Measurements from ENCODE around the gene NAALADL2. TPM values are rescaled to one million over a fixed set of nuclear protein-coding genes. Genes with fewer than 3 reads are reported as not detected.

The NAALADL2 gene
- total and polyA plus RNA-seq, 2 donors (not counting 1 experiment from before 2014, with no cell fraction given), result not detected

- ATAC-seq (ENCODE audit: low read depth), result no peak
- H3K4me3 Mint-ChIP-seq, result no peak overlapping the region
- TF ChIP-seq EZH2 (IDR thresholded peaks at IDR 0.05; ENCODE audit: borderline replicate concordance, insufficient read depth, low read depth, low read length, poor library complexity, severe bottlenecking), result no peak
- no peak for TF ChIP-seq CTCF (IDR thresholded peaks at IDR 0.05)
- H3K27me3 Mint-ChIP-seq, result no peaks in the 10 kb centered on the region
- H2AFZ ChIP-seq (ENCODE audit: insufficient read depth, low read depth, low read length, poor library complexity, severe bottlenecking), result no peak overlapping the region
- H3K4me1 Mint-ChIP-seq, result no peaks in the 10 kb centered on the region
- no peaks in the 10 kb centered on the region for H4K20me1 ChIP-seq (ENCODE audit: control insufficient read depth, insufficient read depth, low read length, poor library complexity, severe bottlenecking)
- no peak overlapping the region for H3K9ac ChIP-seq (ENCODE audit: low read length)
- POLR2A ChIA-PET, result no interaction called here
- no peak overlapping the region for H3K4me2 ChIP-seq (replicated peaks; ENCODE audit: low read depth, low read length, poor library complexity, severe bottlenecking)
- no peaks in the 10 kb centered on the region for H3K27me3 ChIP-seq (replicated peaks in 1 of 4; ENCODE audit: control extremely low read depth in 1 of 4, control insufficient read depth in 3 of 4, insufficient read depth in 4 of 4, low read length in 3 of 4)
- H3K79me2 ChIP-seq (ENCODE audit: control insufficient read depth, insufficient read depth, low read length), result no peaks in the 10 kb centered on the region
- H3K4me3 ChIP-seq (ENCODE audit: control extremely low read depth in 1 of 5, extremely low read depth in 1 of 5, insufficient read depth in 1 of 5, low read depth in 2 of 5, low read length in 4 of 5), result no peak overlapping the region
- H3K27ac Mint-ChIP-seq, result no peak overlapping the region
- DNase-seq, result no peak
- H3K9me3 Mint-ChIP-seq (ENCODE audit: insufficient read depth), result no peaks in the 10 kb centered on the region
- no peaks in the 10 kb centered on the region for H3K4me1 ChIP-seq (ENCODE audit: control insufficient read depth in 2 of 2, insufficient read depth in 2 of 2, low read length in 2 of 2)
- H3K36me3 ChIP-seq (replicated peaks in 1 of 2; ENCODE audit: control extremely low read depth in 1 of 2, control insufficient read depth in 1 of 2, extremely low read depth in 1 of 2, insufficient read depth in 2 of 2, low read length in 1 of 2), result no peaks in the 10 kb centered on the region
- CTCF ChIA-PET, result no interaction called here
- no peak overlapping the region for H3K27ac ChIP-seq (ENCODE audit: low read length in 2 of 2)
- intact Hi-C loops (cut with micrococcal nuclease), result no loop called here
- no peaks in the 10 kb centered on the region for H3K9me3 ChIP-seq (ENCODE audit: control extremely low read depth in 1 of 3, control insufficient read depth in 2 of 3, insufficient read depth in 1 of 3, low read length in 2 of 3)
- no CpG with 5 or more reads among the region's 2 CpGs for WGBS (ENCODE audit: insufficient coverage)
Observed at GRCh38 chr3:175153595-175153994, 294.5 kb downstream of the NAALADL2 start.

GRCh38 chr3:175155172-175155571, 296.0 kb downstream of the NAALADL2 start:
- no peaks in the 10 kb centered on the region for H4K20me1 ChIP-seq (ENCODE audit: control insufficient read depth, insufficient read depth, low read length, poor library complexity, severe bottlenecking)
- ATAC-seq (ENCODE audit: low read depth) (no peak), DNase-seq (no peak)
- intact Hi-C loops (cut with micrococcal nuclease), result no loop called here
- no peaks in the 10 kb centered on the region for H3K27me3 ChIP-seq (replicated peaks in 1 of 4; ENCODE audit: control extremely low read depth in 1 of 4, control insufficient read depth in 3 of 4, insufficient read depth in 4 of 4, low read length in 3 of 4)
- no peaks in the 10 kb centered on the region for H3K4me1 Mint-ChIP-seq
- H3K9me3 ChIP-seq (ENCODE audit: control extremely low read depth in 1 of 3, control insufficient read depth in 2 of 3, insufficient read depth in 1 of 3, low read length in 2 of 3), result no peaks in the 10 kb centered on the region
- no peaks in the 10 kb centered on the region for H3K36me3 ChIP-seq (replicated peaks in 1 of 2; ENCODE audit: control extremely low read depth in 1 of 2, control insufficient read depth in 1 of 2, extremely low read depth in 1 of 2, insufficient read depth in 2 of 2, low read length in 1 of 2)
- 63% methylated on average over 1 of the region's 2 CpGs for WGBS (ENCODE audit: insufficient coverage)
- TF ChIP-seq CTCF (IDR thresholded peaks at IDR 0.05), result no peak
- TF ChIP-seq EZH2 (IDR thresholded peaks at IDR 0.05; ENCODE audit: borderline replicate concordance, insufficient read depth, low read depth, low read length, poor library complexity, severe bottlenecking), result no peak
- no peak overlapping the region for H2AFZ ChIP-seq (ENCODE audit: insufficient read depth, low read depth, low read length, poor library complexity, severe bottlenecking)
- ChIA-PET POLR2A (no interaction called here), CTCF (no interaction called here)
- no peak overlapping the region for H3K9ac ChIP-seq (ENCODE audit: low read length)
- no peaks in the 10 kb centered on the region for H3K79me2 ChIP-seq (ENCODE audit: control insufficient read depth, insufficient read depth, low read length)
- H3K27ac ChIP-seq (ENCODE audit: low read length in 2 of 2), result no peak overlapping the region
- no peaks in the 10 kb centered on the region for H3K9me3 Mint-ChIP-seq (ENCODE audit: insufficient read depth)
- no peak overlapping the region for H3K4me3 Mint-ChIP-seq
- no peak overlapping the region for H3K4me2 ChIP-seq (replicated peaks; ENCODE audit: low read depth, low read length, poor library complexity, severe bottlenecking)
- H3K4me1 ChIP-seq (ENCODE audit: control insufficient read depth in 2 of 2, insufficient read depth in 2 of 2, low read length in 2 of 2), result no peaks in the 10 kb centered on the region
- no peak overlapping the region for H3K4me3 ChIP-seq (ENCODE audit: control extremely low read depth in 1 of 5, extremely low read depth in 1 of 5, insufficient read depth in 1 of 5, low read depth in 2 of 5, low read length in 4 of 5)
- H3K27me3 Mint-ChIP-seq, result no peaks in the 10 kb centered on the region
- H3K27ac Mint-ChIP-seq, result no peak overlapping the region

Data from B cell (primary cell).